ENCODE data around the gene FBXL15.

FBXL15 gene

DNA sequence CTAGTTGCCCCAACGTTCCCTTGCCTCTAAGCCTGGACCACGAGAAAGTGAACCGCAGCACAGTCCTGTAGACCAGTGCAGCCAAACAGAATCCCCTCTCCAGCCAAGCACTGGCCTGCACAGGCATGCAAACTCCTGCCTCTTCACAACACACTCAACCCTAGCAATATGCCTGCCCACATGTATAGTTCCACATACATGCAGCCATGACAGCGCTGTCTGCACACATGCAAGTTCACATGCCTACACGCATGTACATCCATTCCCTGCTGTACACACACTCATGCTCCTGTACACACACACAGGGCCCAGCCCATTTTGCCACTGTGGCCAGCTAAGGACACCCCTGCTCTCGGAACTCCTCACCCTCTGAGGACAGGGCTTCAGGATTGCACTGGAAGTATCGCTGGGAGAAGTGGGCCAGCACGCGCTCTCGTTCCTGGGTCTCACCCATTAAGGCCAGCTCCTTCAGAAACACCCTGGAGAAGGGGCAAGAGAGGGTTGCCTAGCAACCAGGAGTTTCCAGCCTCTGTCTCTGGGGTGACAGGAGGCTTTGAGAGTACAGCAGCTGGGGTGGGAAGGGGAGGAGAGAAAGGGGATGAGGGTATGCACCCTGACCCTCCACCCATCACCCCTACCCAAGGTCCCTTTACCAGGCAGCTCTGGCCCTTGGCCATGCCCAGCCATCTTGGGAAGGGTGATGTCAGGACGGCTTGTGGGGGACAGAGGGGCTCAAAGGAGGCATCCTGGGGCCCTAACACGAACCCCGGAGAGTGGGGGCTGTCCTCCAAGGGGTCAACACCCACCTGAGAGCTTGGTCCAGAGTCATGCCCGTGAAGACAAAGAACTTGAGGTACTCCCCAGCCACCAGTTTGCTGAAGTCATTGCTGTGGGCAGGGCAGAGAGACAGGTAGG, 9.0 kb upstream of the FBXL15 start:
- no peak for DNase-seq (ENCODE audit: low read depth)

DNA sequence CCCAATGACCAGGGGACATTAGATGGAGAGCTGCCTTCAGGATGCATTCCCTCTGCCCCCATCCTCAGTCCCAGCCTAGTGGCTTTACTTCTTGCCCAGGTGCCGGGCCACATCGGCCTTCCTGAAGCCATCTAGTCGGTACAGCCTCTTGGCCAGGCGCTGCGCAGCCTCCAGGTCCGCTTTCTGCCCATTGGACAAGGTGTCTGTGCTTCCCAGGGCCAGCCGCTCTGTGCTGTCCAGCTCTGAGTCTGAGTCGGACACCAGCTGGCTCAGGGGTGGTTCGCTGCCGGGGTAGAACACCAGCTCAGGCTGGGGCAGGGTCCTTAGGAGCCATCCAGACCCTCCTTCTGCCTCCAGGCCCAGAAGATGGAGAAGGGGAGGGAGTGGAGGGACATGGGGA, 8.3 kb upstream of the FBXL15 start:
- DNase-seq (ENCODE audit: low read depth) = no peak

DNA sequence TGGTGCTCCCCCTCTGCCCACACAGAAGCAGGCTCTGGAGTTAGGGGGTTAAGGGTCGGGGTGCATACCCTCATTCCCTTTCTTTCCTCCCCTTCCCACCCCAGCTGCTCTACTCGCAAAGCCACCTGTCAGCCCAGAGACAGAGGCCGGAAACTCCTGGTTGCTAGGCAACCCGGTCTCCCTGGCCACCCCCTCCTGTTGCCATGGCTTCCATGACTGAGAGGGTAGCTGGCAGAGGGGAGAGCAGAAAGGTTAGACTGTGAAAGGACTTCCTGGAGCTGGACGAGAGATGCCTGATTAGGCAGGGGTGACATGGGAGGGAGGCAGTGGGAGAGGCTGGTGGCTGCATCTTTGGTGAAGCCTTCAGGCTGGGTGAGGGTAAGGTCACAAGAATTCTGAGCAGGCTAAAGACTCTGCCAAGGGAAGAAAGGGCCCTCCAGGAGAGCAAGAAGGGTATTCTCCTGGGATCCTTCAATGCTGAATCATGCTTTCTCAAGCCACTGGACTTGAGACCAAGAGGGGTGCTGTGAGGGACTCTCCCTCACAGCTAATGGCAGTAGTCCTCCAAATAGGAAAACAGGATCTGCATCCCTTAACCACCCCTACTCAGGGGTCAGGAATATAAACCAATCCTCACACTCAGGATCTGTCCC, 7.5 kb upstream of the FBXL15 start:
- DNase-seq (ENCODE audit: low read depth) = no peak

DNA sequence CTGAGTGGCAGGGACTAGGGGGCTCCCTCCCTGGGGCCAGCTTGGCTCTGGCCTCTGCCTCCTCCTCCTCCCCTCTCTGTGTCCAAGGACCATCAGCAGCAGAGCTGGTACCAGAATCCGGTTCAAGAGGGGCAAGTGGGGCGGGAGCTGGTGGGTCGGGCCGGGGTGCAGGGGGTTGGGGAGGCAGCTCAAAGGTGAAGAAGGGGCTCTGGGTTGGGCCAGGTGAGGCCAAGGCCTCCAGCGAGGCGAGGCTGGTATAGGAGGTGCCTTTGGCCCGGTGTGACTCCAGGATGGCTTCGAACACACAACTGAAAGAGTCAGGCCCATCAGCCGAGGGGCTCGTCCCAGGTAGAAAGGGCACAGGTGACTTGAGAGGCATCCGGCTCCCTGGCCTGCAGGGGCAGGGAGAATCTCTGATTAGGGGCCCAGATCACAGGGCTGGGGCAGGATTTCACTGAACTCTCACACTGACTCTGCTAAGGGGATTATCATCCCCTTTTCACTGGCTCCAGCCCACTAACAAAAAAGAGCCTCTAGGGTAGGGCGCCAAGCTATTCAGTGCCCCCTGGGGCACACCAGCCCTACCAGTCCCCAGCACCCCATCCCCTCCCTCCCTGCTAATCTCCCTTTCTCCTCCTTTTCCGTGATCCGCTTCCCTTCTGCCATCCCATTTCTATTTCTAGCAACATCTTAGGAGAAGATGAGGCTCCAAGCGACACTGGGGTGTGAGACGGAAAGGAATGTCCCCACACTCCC, 6.7 kb upstream of the FBXL15 start:
- DNase-seq (ENCODE audit: low read depth) = no peak

DNA sequence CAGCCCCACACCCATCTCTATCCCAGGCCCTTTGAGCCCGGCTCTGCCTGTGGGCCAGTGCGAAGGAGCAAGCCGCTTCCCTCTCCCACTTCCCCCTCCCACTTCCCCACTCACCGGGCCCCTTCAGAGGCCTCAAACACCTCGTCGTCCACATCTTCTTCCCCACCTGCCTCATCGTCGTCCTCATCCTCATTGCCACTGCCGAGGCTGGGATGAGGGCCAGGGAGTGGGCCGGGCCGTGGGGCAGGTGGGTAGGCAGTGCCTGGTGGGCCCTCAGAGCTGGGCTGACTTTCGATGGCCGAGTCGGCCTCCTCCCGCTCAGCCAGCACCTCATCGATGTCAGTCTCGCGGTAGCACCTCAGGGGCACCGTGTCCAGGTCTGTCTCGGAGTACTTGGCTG, 5.9 kb upstream of the FBXL15 start:
- DNase-seq (ENCODE audit: low read depth) = no peak

DNA sequence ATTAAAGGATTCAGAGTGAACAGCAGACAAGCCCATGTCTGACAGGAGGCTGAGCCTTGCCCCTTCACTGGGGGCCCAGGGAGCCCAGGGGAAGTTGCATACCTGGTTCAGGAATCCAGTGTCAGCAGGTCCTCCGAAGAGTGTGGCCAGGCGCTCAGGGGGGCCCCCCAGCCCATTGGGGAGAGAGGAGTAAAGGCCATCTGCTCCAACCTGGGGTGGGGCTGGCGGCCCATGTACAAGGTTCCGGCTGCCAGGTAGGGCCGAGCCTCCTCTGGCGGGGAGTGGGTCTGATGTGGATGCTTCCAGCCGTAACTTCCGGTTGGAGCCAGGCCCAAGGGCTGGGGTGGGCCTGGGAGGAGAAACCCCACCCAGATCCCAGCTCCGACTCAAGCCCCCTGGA, 4.4 kb upstream of the FBXL15 start:
- DNase-seq (ENCODE audit: low read depth) = no peak

DNA sequence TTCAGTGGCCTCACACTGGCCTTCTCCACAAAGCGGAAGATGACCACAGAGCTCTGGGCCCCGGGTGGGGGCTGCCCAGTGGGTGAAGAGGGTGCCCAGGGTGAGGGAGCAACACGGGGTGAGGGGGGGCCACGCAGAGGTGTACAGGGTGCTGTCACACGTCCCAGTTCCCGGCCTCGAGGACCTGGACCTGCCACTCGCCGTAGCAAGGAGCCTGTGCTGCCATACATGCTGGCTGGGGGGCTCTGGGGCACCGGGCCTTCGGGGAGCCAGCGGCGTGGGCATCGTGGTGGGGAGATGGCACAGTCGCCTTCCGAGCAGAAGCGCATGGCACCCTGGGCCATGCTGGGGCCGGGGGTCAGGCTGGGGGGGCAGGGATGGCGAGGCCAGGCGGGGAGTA, 3.9 kb upstream of the FBXL15 start:
- DNase-seq (ENCODE audit: low read depth) = no peak

DNA sequence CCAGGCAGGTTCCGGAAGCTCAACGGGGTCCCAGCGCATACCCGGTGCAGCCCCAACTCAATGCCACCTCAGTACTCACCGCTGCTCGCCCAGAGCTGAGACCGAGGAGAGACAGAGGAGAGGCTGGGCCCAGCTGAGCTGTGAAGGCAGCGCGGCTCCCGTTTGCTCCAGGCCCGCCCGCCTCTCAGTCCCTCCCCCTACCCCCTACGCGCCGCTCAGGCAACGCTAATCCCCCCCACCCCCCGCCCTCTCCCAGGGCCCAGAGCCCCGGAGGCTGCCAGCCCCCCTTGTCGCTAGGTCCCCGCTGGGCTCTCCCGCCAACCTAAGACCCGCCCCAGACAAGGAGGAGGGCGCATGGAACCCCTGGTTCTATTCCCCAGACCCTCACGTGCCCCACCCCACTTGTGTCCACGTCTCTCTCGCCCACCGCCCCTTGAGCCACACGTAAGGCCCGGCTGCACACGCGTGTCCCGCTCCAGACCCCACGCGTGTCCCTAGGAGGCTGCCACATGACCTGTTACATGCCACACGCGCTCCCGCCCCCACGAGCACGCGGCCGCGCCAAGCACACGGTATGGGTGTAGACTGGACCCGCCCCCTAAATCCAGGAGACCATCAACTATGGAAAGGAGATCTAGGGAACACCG, 1.9 kb upstream of the FBXL15 start, which contains the start of gene PSD:
Gene PSD (minus strand): TSS at position 164 of the 647 bp plus-strand sequence. CDS start 1,747 bp downstream, outside the sequence.
- DNase-seq (ENCODE audit: low read depth) = no peak

DNA sequence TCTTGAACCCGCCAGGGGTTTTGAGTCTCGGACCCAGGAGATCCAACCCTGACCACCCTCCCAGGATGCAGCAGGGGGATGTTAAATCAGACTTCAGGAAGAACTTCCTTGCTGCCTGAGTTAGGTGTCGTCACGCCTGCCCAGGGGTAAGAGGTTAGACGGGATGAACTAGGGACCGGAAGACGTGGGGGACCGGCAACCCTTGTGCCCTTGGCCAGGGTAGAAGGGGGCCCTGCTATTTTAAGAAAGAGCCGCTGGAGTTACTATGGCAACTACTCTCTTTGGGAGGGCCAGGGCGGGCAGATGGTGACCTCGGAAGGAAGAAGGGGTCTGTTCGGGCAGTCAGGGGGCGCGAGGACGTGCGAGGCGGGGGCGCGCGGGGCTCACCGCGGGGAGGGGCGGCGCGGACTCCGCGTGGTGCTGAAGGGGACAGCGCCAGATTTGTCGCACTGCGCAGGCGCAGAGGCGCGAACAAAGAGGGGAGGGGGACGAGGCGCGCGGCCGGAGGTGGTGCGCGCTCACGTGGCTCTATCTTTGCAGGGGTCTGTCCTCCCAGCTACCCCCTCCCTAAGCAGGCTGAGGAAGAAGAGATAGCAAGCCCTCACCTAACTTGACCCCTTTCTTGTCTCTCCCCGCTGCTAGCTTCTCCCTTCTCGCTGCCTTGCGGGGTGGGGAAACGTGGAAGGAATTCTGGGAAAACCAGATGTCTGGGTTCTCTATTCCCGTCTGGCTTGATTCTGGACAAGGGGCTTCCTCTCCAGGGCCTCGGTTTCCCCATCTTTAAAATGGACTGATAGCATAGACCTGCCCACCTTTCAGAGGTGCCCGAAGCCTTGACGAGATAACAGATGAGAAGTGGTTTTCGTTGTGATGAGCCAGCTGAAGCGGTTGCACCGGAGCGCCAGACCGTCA, 1.1 kb upstream of the FBXL15 start:
- DNase-seq (ENCODE audit: low read depth) = peak; percentile 57

DNA sequence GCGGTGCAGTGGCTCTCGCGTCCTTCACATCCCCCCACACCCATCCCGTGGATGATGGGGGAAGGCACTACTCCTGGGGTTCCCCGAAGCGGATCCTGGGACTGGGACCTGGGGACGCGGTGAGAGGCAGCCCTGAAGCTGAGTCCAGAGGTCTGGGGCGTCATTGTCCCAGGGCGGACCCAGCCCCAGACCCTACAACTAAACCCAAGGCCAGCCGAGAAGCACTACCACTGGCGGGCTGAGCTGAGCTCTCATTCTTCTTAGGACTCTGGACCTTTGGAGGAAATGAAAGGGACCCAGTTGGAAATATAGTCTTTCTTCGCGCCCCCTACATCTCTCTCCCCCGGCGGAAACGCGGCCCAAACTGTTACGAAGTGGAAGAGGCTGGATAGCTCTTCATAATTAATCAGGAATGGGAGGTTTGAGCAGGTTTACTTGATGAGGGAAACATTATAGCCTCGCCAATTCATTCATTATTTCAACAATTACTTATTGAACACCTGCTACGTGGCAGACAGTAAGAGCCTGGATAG, 389 bp upstream of the FBXL15 start:
- no peak for DNase-seq (ENCODE audit: low read depth)

DNA sequence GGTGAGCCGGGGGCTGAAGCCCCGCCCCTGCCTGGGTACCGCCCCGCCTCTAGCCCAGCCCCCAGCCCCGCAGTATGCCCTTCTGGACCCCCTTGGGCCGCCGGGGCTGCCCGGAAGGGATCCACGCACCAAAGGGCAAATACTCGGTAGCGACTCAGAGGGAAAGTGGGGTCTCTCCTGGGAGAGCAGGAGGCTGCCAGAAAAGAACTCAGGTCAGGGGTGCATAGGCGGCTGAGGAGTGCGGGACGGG, 796 bp downstream of the FBXL15 start:
- DNase-seq (ENCODE audit: low read depth) = no peak

DNA sequence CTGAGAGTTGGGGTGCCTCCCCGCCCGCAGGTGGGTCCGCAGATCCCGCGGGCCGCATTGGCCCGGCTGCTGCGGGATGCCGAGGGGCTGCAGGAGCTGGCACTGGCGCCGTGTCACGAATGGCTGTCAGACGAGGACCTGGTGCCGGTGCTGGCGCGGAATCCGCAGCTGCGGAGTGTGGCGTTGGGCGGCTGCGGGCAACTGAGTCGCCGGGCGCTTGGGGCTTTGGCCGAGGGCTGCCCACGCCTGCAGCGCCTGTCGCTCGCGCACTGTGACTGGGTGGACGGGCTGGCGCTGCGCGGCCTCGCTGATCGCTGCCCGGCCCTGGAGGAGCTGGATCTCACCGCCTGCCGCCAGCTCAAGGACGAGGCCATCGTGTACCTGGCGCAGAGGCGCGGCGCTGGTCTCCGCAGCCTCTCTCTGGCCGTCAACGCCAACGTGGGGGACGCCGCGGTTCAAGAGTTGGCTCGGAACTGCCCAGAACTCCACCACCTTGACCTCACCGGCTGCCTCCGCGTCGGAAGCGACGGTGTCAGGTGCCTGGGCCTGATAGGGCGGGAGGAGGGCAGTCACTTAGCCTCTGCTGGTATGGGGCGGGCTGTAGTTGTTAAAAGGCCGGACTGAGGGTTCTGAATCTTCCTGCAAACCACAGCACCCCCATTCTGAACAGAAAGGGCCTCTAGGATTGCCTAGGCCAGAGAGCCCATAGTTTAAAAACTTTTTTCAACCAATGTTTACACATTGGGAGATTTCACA, 1.3 kb downstream of the FBXL15 start:
- no peak for DNase-seq (ENCODE audit: low read depth)

DNA sequence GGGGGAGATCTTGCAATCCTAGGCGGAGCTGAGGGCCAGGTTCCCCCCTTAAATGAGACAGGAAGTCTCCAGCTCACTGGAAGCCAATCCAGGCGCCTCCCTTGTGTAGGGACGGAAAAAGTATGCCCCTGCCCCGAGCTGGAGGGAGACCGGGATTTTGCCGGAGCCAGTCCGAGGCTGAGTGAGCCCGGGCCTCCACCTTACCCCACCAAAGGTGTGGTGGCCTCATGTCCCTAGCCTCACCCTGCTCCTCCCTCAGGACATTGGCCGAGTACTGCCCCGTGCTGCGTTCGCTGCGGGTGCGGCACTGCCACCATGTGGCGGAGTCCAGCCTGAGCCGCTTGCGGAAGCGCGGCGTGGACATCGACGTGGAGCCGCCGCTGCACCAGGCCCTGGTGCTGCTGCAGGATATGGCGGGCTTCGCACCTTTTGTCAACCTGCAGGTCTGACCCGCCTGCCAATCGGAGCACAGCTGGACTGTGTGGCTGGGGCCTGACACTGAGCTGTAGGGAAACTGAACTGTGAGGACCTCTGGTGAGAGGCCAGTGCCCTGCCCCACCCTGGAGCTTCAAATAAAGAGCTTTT, 2.0 kb downstream of the FBXL15 start:
- DNase-seq (ENCODE audit: low read depth) = no peak

DNA sequence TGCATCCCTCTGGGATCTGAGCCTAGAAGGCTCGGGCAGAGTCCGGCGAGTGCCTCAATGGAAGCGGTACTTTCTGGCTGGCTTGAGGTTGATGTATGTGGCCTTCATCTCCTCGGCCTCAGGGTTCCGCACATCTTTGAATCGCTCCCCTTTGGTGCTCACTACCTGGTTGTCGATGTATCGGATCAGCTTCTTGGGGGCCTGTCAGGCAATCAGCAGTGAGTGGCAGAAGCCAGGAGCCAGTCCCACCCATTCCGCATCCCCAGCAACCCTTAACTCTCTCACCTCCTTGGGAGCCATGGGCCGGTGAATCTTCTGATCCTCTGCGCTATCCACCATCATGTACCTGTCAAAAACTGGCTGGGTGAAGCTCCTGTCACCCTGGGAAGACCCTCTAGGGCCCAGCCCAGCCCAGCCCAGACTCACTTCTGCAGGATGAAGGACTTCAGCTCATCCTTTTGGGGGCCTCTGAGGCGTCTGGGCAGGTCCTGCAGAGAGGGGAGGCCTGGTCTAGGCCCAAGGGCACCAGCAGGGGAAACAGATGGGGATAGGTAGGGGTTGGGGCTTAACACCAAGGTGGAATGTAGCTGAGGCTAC, 2.8 kb downstream of the FBXL15 start:
- DNase-seq (ENCODE audit: low read depth) = no peak

DNA sequence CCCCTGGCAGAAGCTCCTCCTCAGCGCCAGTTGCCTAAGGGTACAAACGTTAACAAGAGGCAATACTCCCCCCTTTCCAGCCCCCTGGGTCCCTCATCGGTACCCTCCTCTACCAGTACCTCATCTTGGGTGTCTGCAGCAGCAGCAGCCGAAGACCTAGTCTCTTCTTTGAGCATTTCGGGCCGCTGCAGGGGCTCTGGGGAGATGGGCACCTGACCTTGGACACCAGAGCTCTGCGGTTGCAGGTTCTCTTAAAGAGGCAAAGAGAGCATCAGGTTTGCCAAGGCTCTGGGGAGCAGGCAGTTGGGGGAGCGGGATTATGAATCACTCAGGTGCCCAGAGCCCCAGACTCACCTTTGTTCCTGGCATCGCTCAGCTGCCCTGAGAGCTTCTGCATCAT, 3.5 kb downstream of the FBXL15 start:
- DNase-seq (ENCODE audit: low read depth) = no peak

DNA sequence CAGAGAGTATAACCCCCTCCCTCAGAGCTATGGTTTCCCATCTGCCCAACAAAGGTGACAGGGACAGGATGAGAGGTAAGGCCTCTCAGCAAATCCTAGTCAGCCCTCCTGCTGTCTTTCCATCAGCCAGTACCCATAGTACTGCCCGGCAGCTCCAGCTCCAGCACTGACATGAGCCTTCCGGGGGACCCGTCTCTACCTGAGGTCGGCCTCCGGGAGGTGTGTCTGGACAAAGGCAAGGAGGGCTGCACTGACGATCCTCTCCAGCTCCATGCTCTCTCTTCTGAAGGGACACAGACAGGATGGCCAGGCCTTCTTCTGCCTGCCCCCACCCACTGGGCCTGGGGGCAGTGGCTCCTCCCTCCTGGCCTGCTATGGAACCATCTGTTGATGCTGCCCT, 4.3 kb downstream of the FBXL15 start:
- no peak for DNase-seq (ENCODE audit: low read depth)

DNA sequence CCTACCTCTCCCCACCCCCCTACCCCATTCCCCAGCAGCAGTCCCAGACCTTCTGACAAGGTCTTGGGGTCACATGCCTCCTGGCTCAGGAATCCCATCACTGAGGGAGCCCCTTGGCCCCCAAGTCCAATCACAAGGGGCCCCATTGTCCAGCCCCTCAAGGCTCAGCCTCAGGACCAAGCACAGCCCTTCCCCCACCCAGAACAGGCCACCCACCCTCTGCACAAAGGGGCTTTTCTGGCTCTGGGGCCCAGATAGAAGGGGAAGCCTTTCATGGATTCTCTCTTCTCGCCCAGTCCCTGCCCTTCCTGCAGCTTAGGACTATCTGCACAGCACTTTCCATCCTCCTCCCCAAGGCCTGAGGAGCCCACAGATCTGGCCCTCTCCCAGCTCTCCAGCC, 4.8 kb downstream of the FBXL15 start:
- DNase-seq (ENCODE audit: low read depth) = no peak

DNA sequence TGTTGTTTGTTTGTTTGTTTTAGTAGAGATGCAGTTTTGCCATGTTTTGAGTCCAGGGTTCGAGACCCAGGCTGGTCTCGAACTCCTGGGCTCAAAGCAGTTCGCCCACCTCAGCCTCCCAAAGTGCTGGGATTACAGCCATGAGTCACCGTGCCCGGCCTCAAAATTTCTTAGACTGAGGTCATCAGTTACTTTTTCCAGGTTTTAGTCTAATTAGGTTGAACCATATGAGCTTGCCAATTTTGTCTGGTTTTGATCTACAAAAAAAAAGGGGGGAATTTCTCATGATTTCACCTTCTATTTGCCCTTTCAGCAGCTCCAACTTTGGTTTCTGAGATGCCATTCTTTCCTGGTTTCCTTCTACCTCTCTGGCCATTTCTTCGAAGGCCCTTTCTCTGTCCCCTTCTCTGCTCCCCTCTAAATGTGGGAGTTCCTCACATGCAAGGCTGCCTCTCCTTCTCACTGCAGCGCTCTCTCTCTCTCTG, 6.2 kb downstream of the FBXL15 start:
- DNase-seq (ENCODE audit: low read depth) = no peak

DNA sequence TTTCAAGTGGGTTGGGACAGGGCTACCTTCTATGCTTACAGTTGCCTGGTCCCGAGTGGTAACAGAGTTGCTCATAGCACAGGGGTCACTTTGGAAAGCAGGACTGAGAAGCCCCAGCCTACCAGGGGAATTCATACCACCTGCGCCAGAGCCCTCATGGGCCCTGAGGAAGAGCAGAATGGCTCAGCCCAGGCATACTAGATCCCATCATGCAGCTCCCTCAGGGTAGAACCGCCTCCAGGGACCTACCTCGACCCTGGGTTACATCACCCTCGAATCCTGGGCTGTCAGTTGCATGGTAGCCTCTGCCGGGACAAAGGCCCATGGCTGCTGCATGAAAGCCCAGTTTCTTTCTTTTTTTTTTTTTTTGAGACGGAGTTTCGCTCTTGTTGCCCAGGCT, 8.8 kb downstream of the FBXL15 start:
- DNase-seq (ENCODE audit: low read depth) = no peak
